ENCODE data around the gene RPLP2.

The RPLP2 gene

GRCh38 chr11:809287-810039 lies at the start of gene RPLP2:
Gene RPLP2, plus strand, starts transcription at chr11:809967. Its CDS starts 268 bp downstream, at chr11:810235.
- DNase-seq, result peak; percentile 98

- DNase-seq, result no peak
Observed at GRCh38 chr11:760236-760635, 49.5 kb upstream of the RPLP2 start.

- no peak for DNase-seq
Observed at GRCh38 chr11:761526-762108, 48.1 kb upstream of the RPLP2 start.

GRCh38 chr11:762421-763072 lies 47.2 kb upstream of the RPLP2 start:
- peak; percentile 39 for DNase-seq

GRCh38 chr11:763073-763463 lies 46.7 kb upstream of the RPLP2 start:
- DNase-seq, result no peak

- no peak for DNase-seq
Observed at GRCh38 chr11:763549-764321, 46.0 kb upstream of the RPLP2 start.

GRCh38 chr11:764322-765024 lies 45.3 kb upstream of the RPLP2 start:
- no peak for DNase-seq

GRCh38 chr11:765025-765801 lies 44.6 kb upstream of the RPLP2 start:
- DNase-seq, result peak; percentile 74

- no peak for DNase-seq
Observed at GRCh38 chr11:765802-766091, 44.0 kb upstream of the RPLP2 start.

- DNase-seq, result no peak
Observed at GRCh38 chr11:766106-766935, 43.4 kb upstream of the RPLP2 start.

GRCh38 chr11:766936-767210 lies 42.9 kb upstream of the RPLP2 start:
- DNase-seq, result no peak

- no peak for DNase-seq
Observed at GRCh38 chr11:767238-767637, 42.5 kb upstream of the RPLP2 start.

- DNase-seq, result no peak
Observed at GRCh38 chr11:769887-770641, 39.7 kb upstream of the RPLP2 start.

- DNase-seq, result no peak
Observed at GRCh38 chr11:770642-771616, 38.8 kb upstream of the RPLP2 start.

- DNase-seq, result no peak
Observed at GRCh38 chr11:771617-772204, 38.1 kb upstream of the RPLP2 start.

GRCh38 chr11:772429-773390 lies 37.1 kb upstream of the RPLP2 start:
- DNase-seq, result no peak

GRCh38 chr11:773425-773824 lies 36.3 kb upstream of the RPLP2 start:
- no peak for DNase-seq

GRCh38 chr11:773830-774229 lies 35.9 kb upstream of the RPLP2 start:
- no peak for DNase-seq

All from activated CD4-positive, alpha-beta T cell treated with anti-CD3 and anti-CD28 coated beads for 48 hours (primary cell).